ENCODE measurements around the gene RRP1. TPM values are rescaled to one million over a fixed set of nuclear protein-coding genes. Genes with fewer than 3 reads are reported as not detected.

The RRP1 gene
- total and polyA plus RNA-seq, 9 donors: 8.5 to 29.3 (median 22.6) TPM

GRCh38 chr21:43748622-43749021 is 40.8 kb upstream of the RRP1 start:
- intact Hi-C loops (cut with DNase I): no loop called here
- TF ChIP-seq EP300 (IDR thresholded peaks at IDR 0.05) (no peak), CTCF (IDR thresholded peaks at IDR 0.05) (no peak), POLR2A (IDR thresholded peaks at IDR 0.05) (no peak)
- no peaks in the 10 kb centered on the region for H3K4me1 ChIP-seq (ENCODE audit: insufficient read depth)
- WGBS, 3 donors: 88 to 91% (median 90%) methylated on average over 17 of the region's 17 CpGs
- no peaks in the 10 kb centered on the region for H3K9me3 ChIP-seq
- no peak overlapping the region for H3K27ac ChIP-seq
- no peaks in the 10 kb centered on the region for H3K27me3 ChIP-seq
- no peak for DNase-seq
- no peaks in the 10 kb centered on the region for H3K36me3 ChIP-seq
- no peak overlapping the region for H3K4me3 ChIP-seq

- Histone ChIP-seq H3K4me1 (ENCODE audit: insufficient read depth) (peaks cover 1% of the 10 kb centered on the region), H3K9me3 (no peaks in the 10 kb centered on the region), H3K36me3 (no peaks in the 10 kb centered on the region), H3K27ac (no peak overlapping the region), H3K4me3 (no peak overlapping the region), H3K27me3 (no peaks in the 10 kb centered on the region)
- TF ChIP-seq EP300 (IDR thresholded peaks at IDR 0.05): no peak
- TF ChIP-seq CTCF (IDR thresholded peaks at IDR 0.05): no peak
- TF ChIP-seq POLR2A (IDR thresholded peaks at IDR 0.05): no peak
- WGBS, 3 donors: 84 to 88% (median 86%) methylated on average over 18 of the region's 18 CpGs
- DNase-seq: peak in 1 of 5 donors; percentile 36
- intact Hi-C loops (cut with DNase I): no loop called here
Observed at GRCh38 chr21:43749651-43750262, 39.6 kb upstream of the RRP1 start.

GRCh38 chr21:43750339-43751033 is 38.9 kb upstream of the RRP1 start:
- intact Hi-C loops (cut with DNase I): no loop called here
- no peak overlapping the region for H3K27ac ChIP-seq
- no peak overlapping the region for H3K4me3 ChIP-seq
- no peaks in the 10 kb centered on the region for H3K36me3 ChIP-seq
- H3K4me1 ChIP-seq (ENCODE audit: insufficient read depth): peaks cover 2% of the 10 kb centered on the region
- H3K27me3 ChIP-seq: no peaks in the 10 kb centered on the region
- no peaks in the 10 kb centered on the region for H3K9me3 ChIP-seq
- DNase-seq: no peak
- 84 to 92% (median 90%) methylated on average over 28 of the region's 28 CpGs for WGBS, 3 donors
- TF ChIP-seq EP300 (IDR thresholded peaks at IDR 0.05) (no peak), POLR2A (IDR thresholded peaks at IDR 0.05) (no peak), CTCF (IDR thresholded peaks at IDR 0.05) (no peak)

- peaks cover 2% of the 10 kb centered on the region for H3K4me1 ChIP-seq (ENCODE audit: insufficient read depth)
- no peaks in the 10 kb centered on the region for H3K27me3 ChIP-seq
- WGBS, 3 donors: 81 to 88% (median 84%) methylated on average over 28 to 31 of the region's 31 CpGs
- H3K27ac ChIP-seq: no peak overlapping the region
- intact Hi-C loops (cut with DNase I): no loop called here
- no peaks in the 10 kb centered on the region for H3K36me3 ChIP-seq
- no peak overlapping the region for H3K4me3 ChIP-seq
- DNase-seq: no peak
- TF ChIP-seq CTCF (IDR thresholded peaks at IDR 0.05) (no peak), EP300 (IDR thresholded peaks at IDR 0.05) (no peak), POLR2A (IDR thresholded peaks at IDR 0.05) (no peak)
- no peaks in the 10 kb centered on the region for H3K9me3 ChIP-seq
Observed at GRCh38 chr21:43751955-43752591, 37.3 kb upstream of the RRP1 start.
